Neural progenitor cell (in vitro differentiated cells): Measurements from ENCODE around the gene IFI27L1. TPM values are rescaled to one million over a fixed set of nuclear protein-coding genes. Genes with fewer than 3 reads are reported as not detected.
A peak's percentile ranks its signal among the peaks of the same experiment; 100 is the strongest.

ENCODE experiments used
- DNase-seq: peaks from one replicate; pipeline ENCODE4 v3.0.0-alpha.2; 2016; ENCODE audit warnings: low spot score
- H2AFZ ChIP-seq: fragments of 200-600 bp; sonication (generic); replicated peaks from 2 replicates; pipeline ENCODE4 v1.6.1; 2016; ENCODE audit warnings: antibody characterized with exemption
- H3F3A ChIP-seq: fragments of 200-600 bp; sonication (generic); 2 replicates; pipeline ENCODE4 v1.6.1; 2016; ENCODE audit warnings: antibody characterized with exemption, low read depth
- H3K27ac ChIP-seq: fragments of 200-600 bp; sonication (generic); 2 replicates; pipeline ENCODE4 v1.5.1; 2016; ENCODE audit warnings: mild to moderate bottlenecking
- H3K27me3 ChIP-seq: fragments of 200-600 bp; sonication (generic); 2 replicates; pipeline ENCODE4 v1.6.1; 2016; ENCODE audit warnings: mild to moderate bottlenecking, moderate library complexity
- H3K36me3 ChIP-seq: fragments of 200-600 bp; sonication (generic); 2 replicates; pipeline ENCODE4 v1.5.1; 2016
- H3K4me1 ChIP-seq: fragments of 200-600 bp; sonication (generic); 2 replicates; pipeline ENCODE4 v1.6.1; 2016; ENCODE audit warnings: mixed run types
- H3K4me2 ChIP-seq: fragments of 200-600 bp; sonication (generic); 2 replicates; pipeline ENCODE4 v1.6.1; 2016
- H3K4me3 ChIP-seq: fragments of 200-600 bp; sonication (generic); 2 replicates; pipeline ENCODE4 v1.5.1; 2016
- H3K79me2 ChIP-seq: fragments of 200-600 bp; sonication (generic); 2 replicates; pipeline ENCODE4 v1.6.1; 2016; ENCODE audit warnings: low read depth
- H3K9ac ChIP-seq: fragments of 200-600 bp; sonication (generic); 2 replicates; pipeline ENCODE4 v1.6.1; 2016
- H3K9me3 ChIP-seq: fragments of 200-600 bp; sonication (generic); 2 replicates; pipeline ENCODE4 v1.5.1; 2016; ENCODE audit warnings: low read depth
- H4K20me1 ChIP-seq: fragments of 200-600 bp; sonication (generic); 2 replicates; pipeline ENCODE4 v1.6.1; 2016; ENCODE audit warnings: low read depth
- H3K27ac Mint-ChIP-seq: 3 replicates; pipeline ENCODE4 v1.8.0; 2021; ENCODE audit warnings: mixed read lengths
- H3K27me3 Mint-ChIP-seq: 2 replicates; pipeline ENCODE4 v1.8.0; 2022; ENCODE audit warnings: low read depth, mild to moderate bottlenecking, inconsistent platforms, moderate library complexity, mixed read lengths; ENCODE audit not compliant: insufficient read depth
- H3K36me3 Mint-ChIP-seq: 3 replicates; pipeline ENCODE4 v1.8.0; 2021; ENCODE audit warnings: mixed read lengths
- H3K4me1 Mint-ChIP-seq: 3 replicates; pipeline ENCODE4 v1.8.0; 2021; ENCODE audit warnings: mixed read lengths
- H3K4me3 Mint-ChIP-seq: 3 replicates; pipeline ENCODE4 v1.8.0; 2021; ENCODE audit warnings: mild to moderate bottlenecking, moderate library complexity, mixed read lengths
- H3K9me3 Mint-ChIP-seq: 3 replicates; pipeline ENCODE4 v1.8.0; 2020; ENCODE audit warnings: mixed read lengths
- EZH2 ChIP-seq: fragments of 200-600 bp; sonication (generic); IDR thresholded peaks from 2 replicates; pipeline ENCODE4 v1.6.1; 2017; ENCODE audit warnings: antibody characterized with exemption, mild to moderate bottlenecking, moderate library complexity
- EZH2phosphoT487 ChIP-seq: fragments of 200-600 bp; sonication (generic); IDR thresholded peaks from 2 replicates; pipeline ENCODE4 v1.6.1; 2017; ENCODE audit warnings: antibody characterized with exemption
- total RNA-seq: library from RNA; depleted of rRNA; stranded (reverse); fragments of >200 nt; gene quantifications from 2 replicates; pipeline ENCODE4 v1.2.3, GENCODE V29; 2015; ENCODE audit warnings: low replicate concordance
- TF ChIP-seq, protein P1 (sequence below): fragments of 200-600 bp; sonication (generic); IDR thresholded peaks from 2 replicates; pipeline ENCODE4 v1.5.1; 2017; ENCODE audit warnings: antibody characterized with exemption, mild to moderate bottlenecking

Gene IFI27L1
- total RNA-seq, 1 donor from 2014 or later: 10.8 TPM

DNA sequence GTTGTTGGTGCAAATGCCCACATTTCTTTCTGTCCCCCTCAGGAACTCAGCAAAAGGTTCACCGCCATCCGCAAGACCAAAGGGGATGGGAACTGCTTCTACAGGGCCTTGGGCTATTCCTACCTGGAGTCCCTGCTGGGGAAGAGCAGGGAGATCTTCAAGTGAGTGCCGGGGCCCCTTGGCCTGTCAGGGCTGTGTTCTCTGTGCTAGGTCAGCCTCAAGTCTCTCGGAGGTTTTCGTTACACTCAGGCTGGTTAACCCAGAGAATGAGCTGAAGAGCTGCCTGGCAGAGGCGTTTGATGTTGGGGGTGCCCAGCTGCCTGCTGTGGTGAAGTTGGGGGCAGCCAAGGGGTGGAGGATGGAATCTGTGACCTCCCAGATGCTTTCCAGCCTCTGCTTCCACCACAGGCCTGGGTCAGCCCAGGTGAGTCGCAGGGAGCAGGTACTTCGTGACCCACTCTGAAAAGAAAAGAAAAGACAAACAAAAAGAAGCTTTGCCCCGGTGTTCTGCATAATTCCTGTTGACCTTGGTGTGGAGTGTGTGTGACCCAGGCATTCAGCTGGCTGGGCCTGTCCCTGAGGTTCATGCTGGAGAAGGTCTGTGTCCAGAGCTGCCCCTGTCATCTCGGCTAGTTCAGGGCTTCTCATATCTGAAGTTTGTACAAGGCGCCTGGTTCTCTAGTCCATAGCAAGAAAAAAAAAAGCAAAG, 42.0 kb upstream of the IFI27L1 start:
- Mint-ChIP-seq H3K27me3 (peaks cover 7% of the 10 kb centered on the region), H3K4me1 (peaks cover 28% of the 10 kb centered on the region), H3K9me3 (no peaks in the 10 kb centered on the region), H3K4me3 (no peak overlapping the region), H3K27ac (no peak overlapping the region), H3K36me3 (no peaks in the 10 kb centered on the region)
- Histone ChIP-seq H3K4me1 (no peaks in the 10 kb centered on the region), H3F3A (no peaks in the 10 kb centered on the region), H3K36me3 (no peaks in the 10 kb centered on the region), H3K27me3 (no peaks in the 10 kb centered on the region), H3K79me2 (no peaks in the 10 kb centered on the region), H4K20me1 (peaks cover 17% of the 10 kb centered on the region), H3K9me3 (no peaks in the 10 kb centered on the region), H3K27ac (no peak overlapping the region), H3K4me3 (no peak overlapping the region), H3K9ac (no peak overlapping the region), H3K4me2 (no peak overlapping the region), H2AFZ (no peak overlapping the region)
- no peak for DNase-seq
- TF ChIP-seq EZH2: no peak
- TF ChIP-seq EZH2phosphoT487: no peak
- TF ChIP-seq, protein P1, sequence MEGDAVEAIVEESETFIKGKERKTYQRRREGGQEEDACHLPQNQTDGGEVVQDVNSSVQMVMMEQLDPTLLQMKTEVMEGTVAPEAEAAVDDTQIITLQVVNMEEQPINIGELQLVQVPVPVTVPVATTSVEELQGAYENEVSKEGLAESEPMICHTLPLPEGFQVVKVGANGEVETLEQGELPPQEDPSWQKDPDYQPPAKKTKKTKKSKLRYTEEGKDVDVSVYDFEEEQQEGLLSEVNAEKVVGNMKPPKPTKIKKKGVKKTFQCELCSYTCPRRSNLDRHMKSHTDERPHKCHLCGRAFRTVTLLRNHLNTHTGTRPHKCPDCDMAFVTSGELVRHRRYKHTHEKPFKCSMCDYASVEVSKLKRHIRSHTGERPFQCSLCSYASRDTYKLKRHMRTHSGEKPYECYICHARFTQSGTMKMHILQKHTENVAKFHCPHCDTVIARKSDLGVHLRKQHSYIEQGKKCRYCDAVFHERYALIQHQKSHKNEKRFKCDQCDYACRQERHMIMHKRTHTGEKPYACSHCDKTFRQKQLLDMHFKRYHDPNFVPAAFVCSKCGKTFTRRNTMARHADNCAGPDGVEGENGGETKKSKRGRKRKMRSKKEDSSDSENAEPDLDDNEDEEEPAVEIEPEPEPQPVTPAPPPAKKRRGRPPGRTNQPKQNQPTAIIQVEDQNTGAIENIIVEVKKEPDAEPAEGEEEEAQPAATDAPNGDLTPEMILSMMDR: no peak

DNA sequence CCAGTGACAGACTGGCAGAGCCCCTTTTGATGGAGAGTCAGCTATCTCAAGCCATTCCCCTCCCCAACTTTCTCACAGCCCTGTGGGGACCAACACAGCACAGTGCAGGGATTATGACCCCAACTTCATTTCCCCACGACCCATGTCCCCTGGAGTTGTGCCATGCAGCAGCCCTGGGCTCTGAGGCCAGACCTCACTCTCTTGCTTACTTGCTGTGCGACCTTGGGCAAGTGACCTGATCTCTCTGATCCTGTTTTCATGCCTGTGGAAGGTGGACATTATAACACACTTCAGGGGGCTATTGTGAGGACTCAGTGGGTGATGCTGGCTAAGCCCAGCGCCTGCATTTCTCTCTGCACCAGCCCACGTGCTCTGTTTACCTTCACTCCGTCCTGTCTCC, 40.9 kb upstream of the IFI27L1 start:
- H3K36me3 ChIP-seq: no peaks in the 10 kb centered on the region

DNA sequence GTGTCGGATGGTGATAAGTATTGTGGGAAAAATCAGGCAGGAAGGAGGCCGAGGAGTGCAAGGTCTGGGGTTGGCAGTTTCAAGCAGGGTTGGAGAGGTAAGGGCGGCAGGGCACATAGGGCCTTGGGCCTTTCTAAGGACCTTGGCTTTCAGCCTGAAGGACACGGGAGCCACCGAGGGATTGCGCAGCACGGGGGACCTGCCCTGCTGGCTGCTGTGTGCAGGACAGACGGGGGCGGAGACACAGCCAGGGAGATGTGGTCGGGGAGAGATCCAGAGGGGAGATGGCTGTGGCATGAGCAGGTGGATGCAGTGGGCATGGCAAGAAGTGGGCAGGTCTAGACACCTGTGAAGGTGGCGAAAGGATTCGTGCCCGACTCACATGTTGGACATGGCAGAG, 40.3 kb upstream of the IFI27L1 start:
- Histone ChIP-seq H3K4me1 (no peaks in the 10 kb centered on the region), H3K27me3 (no peaks in the 10 kb centered on the region), H4K20me1 (peaks cover 15% of the 10 kb centered on the region), H2AFZ (no peak overlapping the region), H3K79me2 (no peaks in the 10 kb centered on the region), H3K36me3 (no peaks in the 10 kb centered on the region), H3F3A (no peaks in the 10 kb centered on the region), H3K9me3 (no peaks in the 10 kb centered on the region), H3K27ac (no peak overlapping the region), H3K4me3 (no peak overlapping the region), H3K9ac (no peak overlapping the region), H3K4me2 (no peak overlapping the region)
- DNase-seq: no peak
- no peak overlapping the region for H3K4me3 Mint-ChIP-seq
- H3K36me3 Mint-ChIP-seq: peaks cover 8% of the 10 kb centered on the region
- H3K4me1 Mint-ChIP-seq: peaks cover 28% of the 10 kb centered on the region
- H3K9me3 Mint-ChIP-seq: no peaks in the 10 kb centered on the region
- TF ChIP-seq, protein P1: no peak
- no peak for TF ChIP-seq EZH2
- TF ChIP-seq EZH2phosphoT487: no peak
- H3K27ac Mint-ChIP-seq: peak overlapping the region; percentile 18
- H3K27me3 Mint-ChIP-seq: peaks cover 7% of the 10 kb centered on the region

More for the DNA sequence above, 40.9 kb upstream of the IFI27L1 start:
- TF ChIP-seq EZH2: no peak
- TF ChIP-seq, protein P1: no peak
- TF ChIP-seq EZH2phosphoT487: no peak
- Mint-ChIP-seq H3K4me3 (no peak overlapping the region), H3K27ac (no peak overlapping the region), H3K4me1 (peaks cover 28% of the 10 kb centered on the region), H3K27me3 (peaks cover 7% of the 10 kb centered on the region), H3K9me3 (no peaks in the 10 kb centered on the region), H3K36me3 (peaks cover 3% of the 10 kb centered on the region)
- H3K27me3 ChIP-seq: no peaks in the 10 kb centered on the region
- H3K9me3 ChIP-seq: no peaks in the 10 kb centered on the region
- no peak overlapping the region for H3K4me2 ChIP-seq
- no peak overlapping the region for H3K9ac ChIP-seq
- peaks cover 17% of the 10 kb centered on the region for H4K20me1 ChIP-seq
- H3K4me1 ChIP-seq: no peaks in the 10 kb centered on the region
- no peak for DNase-seq
- H3K79me2 ChIP-seq: no peaks in the 10 kb centered on the region
- no peak overlapping the region for H2AFZ ChIP-seq
- H3K4me3 ChIP-seq: no peak overlapping the region
- H3F3A ChIP-seq: no peaks in the 10 kb centered on the region
- H3K27ac ChIP-seq: no peak overlapping the region
